Measurements from ENCODE around the gene MPHOSPH10.
"Not testable (repeated sequence)": the region's sequence is repeated elsewhere in the genome, so short reads cannot be mapped to it uniquely, and the experiment has no call there.

DNA sequence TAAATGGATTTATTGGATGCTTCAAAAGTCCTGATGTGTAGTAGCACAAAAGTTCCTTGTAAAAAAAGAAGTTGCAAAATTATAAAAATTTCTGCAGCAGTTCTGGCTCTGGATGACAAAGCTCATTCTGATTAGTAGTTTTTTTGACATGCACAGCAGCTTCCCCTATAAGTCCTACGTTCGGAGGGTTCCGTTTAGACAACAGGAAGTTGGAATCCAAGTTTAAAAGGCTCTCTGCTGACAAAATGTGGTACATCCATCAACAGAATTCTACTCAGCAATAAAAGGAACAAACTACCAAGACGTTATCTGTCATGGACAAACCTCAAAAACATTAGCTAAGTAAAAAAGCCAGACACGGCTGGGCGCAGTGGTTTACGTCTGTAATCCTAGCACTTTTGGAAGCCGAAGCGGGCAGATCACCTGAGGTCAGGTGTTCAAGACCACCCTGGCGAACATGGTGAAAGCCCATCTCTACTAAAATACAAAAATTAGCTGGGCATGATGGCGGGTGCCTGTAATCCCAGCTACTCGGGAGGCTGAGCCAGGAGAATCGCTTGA lies 46.6 kb upstream of the MPHOSPH10 start:
- not testable (repeated sequence) for TF ChIP-seq CTCF (IDR thresholded peaks at IDR 0.05); POLR2A (IDR thresholded peaks at IDR 0.05; ENCODE audit: low read depth)

Measured in esophagus muscularis mucosa (tissue), 3 donors.